Sigmoid colon (tissue), 3 donors: ENCODE measurements around the gene KIAA1549.

ENCODE experiments used
- POLR2A ChIP-seq, 2 donors: fragments of 450-650 bp; IDR thresholded peaks; one replicate each; pipeline ENCODE4 v1.6.1; 2016; ENCODE audit warnings: antibody characterized with exemption in 2 of 2, mild to moderate bottlenecking in 2 of 2, moderate library complexity in 2 of 2
- TF ChIP-seq, protein P1 (sequence below), 4 experiments: fragments of 450-650 bp in 3 of 4; fragments of 200-600 bp in 1 of 4; IDR thresholded peaks; one replicate each; pipeline ENCODE4 v1.5.1; 2016 to 2019; ENCODE audit warnings: antibody characterized with exemption in 4 of 4, mild to moderate bottlenecking in 3 of 4, moderate library complexity in 2 of 4

DNA sequence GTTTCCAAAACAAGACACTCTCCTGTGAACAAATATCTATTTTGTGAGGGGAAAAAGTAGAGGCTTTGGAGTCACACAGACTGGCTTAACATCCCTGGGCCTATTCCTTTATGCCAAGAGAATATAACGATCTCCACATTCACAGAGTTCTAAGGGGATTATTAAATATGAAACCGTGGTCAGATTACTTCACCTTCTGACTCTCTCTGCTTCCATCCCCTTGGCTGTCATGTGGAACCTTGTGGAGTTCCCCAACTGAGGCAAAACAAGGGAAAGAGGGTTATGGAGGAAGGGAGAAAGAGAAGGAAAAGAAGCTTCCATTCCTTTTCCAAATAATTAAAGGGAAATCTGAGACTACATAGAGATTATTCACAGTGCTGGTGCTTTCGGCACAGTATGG lies 127.7 kb downstream of the KIAA1549 start:
- TF ChIP-seq POLR2A (IDR thresholded peaks at IDR 0.05) = no peak
- TF ChIP-seq, protein P1, sequence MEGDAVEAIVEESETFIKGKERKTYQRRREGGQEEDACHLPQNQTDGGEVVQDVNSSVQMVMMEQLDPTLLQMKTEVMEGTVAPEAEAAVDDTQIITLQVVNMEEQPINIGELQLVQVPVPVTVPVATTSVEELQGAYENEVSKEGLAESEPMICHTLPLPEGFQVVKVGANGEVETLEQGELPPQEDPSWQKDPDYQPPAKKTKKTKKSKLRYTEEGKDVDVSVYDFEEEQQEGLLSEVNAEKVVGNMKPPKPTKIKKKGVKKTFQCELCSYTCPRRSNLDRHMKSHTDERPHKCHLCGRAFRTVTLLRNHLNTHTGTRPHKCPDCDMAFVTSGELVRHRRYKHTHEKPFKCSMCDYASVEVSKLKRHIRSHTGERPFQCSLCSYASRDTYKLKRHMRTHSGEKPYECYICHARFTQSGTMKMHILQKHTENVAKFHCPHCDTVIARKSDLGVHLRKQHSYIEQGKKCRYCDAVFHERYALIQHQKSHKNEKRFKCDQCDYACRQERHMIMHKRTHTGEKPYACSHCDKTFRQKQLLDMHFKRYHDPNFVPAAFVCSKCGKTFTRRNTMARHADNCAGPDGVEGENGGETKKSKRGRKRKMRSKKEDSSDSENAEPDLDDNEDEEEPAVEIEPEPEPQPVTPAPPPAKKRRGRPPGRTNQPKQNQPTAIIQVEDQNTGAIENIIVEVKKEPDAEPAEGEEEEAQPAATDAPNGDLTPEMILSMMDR (IDR thresholded peaks at IDR 0.05) = no peak
